Activated CD4-positive, alpha-beta T cell treated with anti-CD3 and anti-CD28 coated beads for 36 hours (primary cell): ENCODE measurements around the gene GPRC5D. TPM values are rescaled to one million over a fixed set of nuclear protein-coding genes. Genes with fewer than 3 reads are reported as not detected.

Source experiments
- ATAC-seq: fragments of 200-7000 bp; cut with Tn5 transposase; one replicate; pipeline ENCODE4 v1.10.0; 2021; ENCODE audit warnings: mild to moderate bottlenecking, moderate library complexity
- CTCF ChIA-PET: fragments of 350-600 bp; sonication (Branson Sonifier 250); formaldehyde crosslinking; loops from one replicate; lab custom pipeline; 2021; ENCODE audit warnings: antibody characterized with exemption; lab: Charles Lee
- POLR2A ChIA-PET: fragments of 350-600 bp; sonication (Branson Sonifier 250); formaldehyde crosslinking; loops from one replicate; lab custom pipeline; 2021; ENCODE audit warnings: antibody characterized with exemption, inconsistent platforms; lab: Charles Lee
- DNase-seq: peaks from one replicate; pipeline ENCODE4 v3.0.0-alpha.2; 2020
- H3K27ac Mint-ChIP-seq: one replicate; pipeline ENCODE4 v1.8.0; 2021; ENCODE audit warnings: mixed read lengths
- H3K27me3 Mint-ChIP-seq: one replicate; pipeline ENCODE4 v1.8.0; 2021; ENCODE audit warnings: mixed read lengths
- H3K36me3 Mint-ChIP-seq: one replicate; pipeline ENCODE4 v1.8.0; 2021; ENCODE audit warnings: low read depth, mixed read lengths
- H3K4me1 Mint-ChIP-seq: one replicate; pipeline ENCODE4 v1.8.0; 2021; ENCODE audit warnings: mixed read lengths
- H3K4me3 Mint-ChIP-seq: one replicate; pipeline ENCODE4 v1.8.0; 2021; ENCODE audit warnings: mild to moderate bottlenecking, moderate library complexity, mixed read lengths
- H3K9me3 Mint-ChIP-seq: one replicate; pipeline ENCODE4 v1.8.0; 2021; ENCODE audit warnings: low read depth, mixed read lengths
- intact Hi-C, 2 experiments: fragments of 100-400 bp; cut with DNase I in 1 of 2; cut with micrococcal nuclease in 1 of 2; formaldehyde crosslinking; loops; one replicate each; pipeline versions ENCODE4 v1.14.2 to v1.15.1; 2022 to 2024; cut with DNase I, micrococcal nuclease
- total RNA-seq, 2 experiments: library from RNA; stranded (reverse); gene quantifications; one replicate each; pipeline ENCODE4 v1.2.3, GENCODE V29; 2021

The GPRC5D gene
- total RNA-seq, 2 experiments from 2014 or later, result not detected

- H3K4me3 Mint-ChIP-seq, result no peak overlapping the region
- H3K9me3 Mint-ChIP-seq, result no peaks in the 10 kb centered on the region
- H3K36me3 Mint-ChIP-seq, result no peaks in the 10 kb centered on the region
- H3K27me3 Mint-ChIP-seq, result no peaks in the 10 kb centered on the region
- ChIA-PET CTCF (interaction anchor here (0.6 kb wide), 1 partner anchor 45 kb away, joined by 3 read pairs; no protein-coding TSS in a partner anchor), POLR2A (no interaction called here)
- intact Hi-C loops, result no loop called here
- no peaks in the 10 kb centered on the region for H3K4me1 Mint-ChIP-seq
- H3K27ac Mint-ChIP-seq, result no peak overlapping the region
- DNase-seq (no peak), ATAC-seq (no peak)
These were observed 3.1 kb upstream of the GPRC5D start for GRCh38 chr12:12954878-12955625.

- intact Hi-C loops, result no loop called here
- ChIA-PET POLR2A (no interaction called here), CTCF (interaction anchor here (0.6 to 0.8 kb wide), 2 partner anchors 270 to 778 kb away, joined by 3 read pairs; no protein-coding TSS in a partner anchor)
- no peak overlapping the region for H3K27ac Mint-ChIP-seq
- ATAC-seq (no peak), DNase-seq (no peak)
- no peaks in the 10 kb centered on the region for H3K27me3 Mint-ChIP-seq
- no peaks in the 10 kb centered on the region for H3K4me1 Mint-ChIP-seq
- H3K9me3 Mint-ChIP-seq, result no peaks in the 10 kb centered on the region
- H3K4me3 Mint-ChIP-seq, result no peak overlapping the region
- no peaks in the 10 kb centered on the region for H3K36me3 Mint-ChIP-seq
These were observed 2.4 kb upstream of the GPRC5D start for GRCh38 chr12:12954356-12954755.

- ATAC-seq, result no peak
These were observed 466 bp downstream of the GPRC5D start for GRCh38 chr12:12951504-12951903.

GRCh38 chr12:12947902-12948301 lies 4.1 kb downstream of the GPRC5D start:
- Mint-ChIP-seq H3K36me3 (no peaks in the 10 kb centered on the region), H3K4me3 (no peak overlapping the region), H3K27me3 (no peaks in the 10 kb centered on the region), H3K27ac (no peak overlapping the region), H3K9me3 (no peaks in the 10 kb centered on the region), H3K4me1 (peaks cover 5% of the 10 kb centered on the region)
- no peak for ATAC-seq
- DNase-seq, result no peak
- ChIA-PET CTCF (no interaction called here), POLR2A (no interaction called here)
- intact Hi-C loops, result no loop called here

More at GRCh38 chr12:12951504-12951903, 466 bp downstream of the GPRC5D start:
- intact Hi-C loops, result no loop called here
- H3K4me3 Mint-ChIP-seq, result no peak overlapping the region
- H3K4me1 Mint-ChIP-seq, result peaks cover 5% of the 10 kb centered on the region
- DNase-seq, result no peak
- ChIA-PET POLR2A (no interaction called here), CTCF (no interaction called here)
- H3K9me3 Mint-ChIP-seq, result no peaks in the 10 kb centered on the region
- no peaks in the 10 kb centered on the region for H3K27me3 Mint-ChIP-seq
- no peaks in the 10 kb centered on the region for H3K36me3 Mint-ChIP-seq
- H3K27ac Mint-ChIP-seq, result no peak overlapping the region

GRCh38 chr12:12946686-12947355 lies 5.1 kb downstream of the GPRC5D start:
- no peak for DNase-seq
- no peak overlapping the region for H3K27ac Mint-ChIP-seq
- ATAC-seq, result no peak
- peaks cover 5% of the 10 kb centered on the region for H3K4me1 Mint-ChIP-seq
- ChIA-PET CTCF (interaction anchor here (0.6 to 1.5 kb wide), 2 partner anchors 8 to 11 kb away, joined by 3 read pairs; no protein-coding TSS in a partner anchor), POLR2A (no interaction called here)
- no peaks in the 10 kb centered on the region for H3K36me3 Mint-ChIP-seq
- intact Hi-C loops, result no loop called here
- H3K4me3 Mint-ChIP-seq, result no peak overlapping the region
- no peaks in the 10 kb centered on the region for H3K27me3 Mint-ChIP-seq
- no peaks in the 10 kb centered on the region for H3K9me3 Mint-ChIP-seq

- H3K4me3 Mint-ChIP-seq, result no peak overlapping the region
These were observed 6.4 kb downstream of the GPRC5D start for GRCh38 chr12:12945591-12945990.

GRCh38 chr12:12943586-12944260 lies 8.2 kb downstream of the GPRC5D start:
- CTCF ChIA-PET, result no interaction called here
- no peak for DNase-seq
- no peaks in the 10 kb centered on the region for H3K27me3 Mint-ChIP-seq
- no peak for ATAC-seq
- intact Hi-C loops, result no loop called here
- H3K9me3 Mint-ChIP-seq, result no peaks in the 10 kb centered on the region
- no peak overlapping the region for H3K27ac Mint-ChIP-seq
- H3K36me3 Mint-ChIP-seq, result no peaks in the 10 kb centered on the region
- POLR2A ChIA-PET, result no interaction called here
- H3K4me3 Mint-ChIP-seq, result no peak overlapping the region
- H3K4me1 Mint-ChIP-seq, result peaks cover 5% of the 10 kb centered on the region

More at GRCh38 chr12:12945591-12945990, 6.4 kb downstream of the GPRC5D start:
- Mint-ChIP-seq H3K9me3 (no peaks in the 10 kb centered on the region), H3K36me3 (no peaks in the 10 kb centered on the region), H3K4me1 (peaks cover 5% of the 10 kb centered on the region), H3K27me3 (no peaks in the 10 kb centered on the region), H3K27ac (no peak overlapping the region)
- ATAC-seq, result no peak
- no peak for DNase-seq
- intact Hi-C loops, result no loop called here
- ChIA-PET CTCF (no interaction called here), POLR2A (no interaction called here)

GRCh38 chr12:12941450-12942350 lies 10.3 kb downstream of the GPRC5D start:
- no peak for ATAC-seq
- CTCF ChIA-PET, result interaction anchor here (0.5 to 1.3 kb wide), 5 partner anchors 28 to 315 kb away, joined by 3 to 4 read pairs (median 3); no protein-coding TSS in a partner anchor

GRCh38 chr12:12939888-12940287 lies 12.1 kb downstream of the GPRC5D start:
- CTCF ChIA-PET, result interaction anchor here (1.5 to 2.2 kb wide), 2 partner anchors 24 to 272 kb away, joined by 5 to 10 read pairs; no protein-coding TSS in a partner anchor
- intact Hi-C loops, result no loop called here
- no peak overlapping the region for H3K4me3 Mint-ChIP-seq

More at GRCh38 chr12:12941450-12942350, 10.3 kb downstream of the GPRC5D start:
- Mint-ChIP-seq H3K9me3 (no peaks in the 10 kb centered on the region), H3K36me3 (no peaks in the 10 kb centered on the region), H3K27me3 (no peaks in the 10 kb centered on the region), H3K4me1 (no peaks in the 10 kb centered on the region), H3K27ac (no peak overlapping the region), H3K4me3 (no peak overlapping the region)
- intact Hi-C loops, result no loop called here
- POLR2A ChIA-PET, result no interaction called here
- no peak for DNase-seq

GRCh38 chr12:12938541-12938940 lies 13.4 kb downstream of the GPRC5D start:
- Mint-ChIP-seq H3K27me3 (no peaks in the 10 kb centered on the region), H3K4me1 (no peaks in the 10 kb centered on the region), H3K4me3 (no peak overlapping the region), H3K27ac (no peak overlapping the region), H3K9me3 (no peaks in the 10 kb centered on the region), H3K36me3 (no peaks in the 10 kb centered on the region)
- CTCF ChIA-PET, result interaction anchor here (0.8 to 2.2 kb wide), 4 partner anchors 9 to 273 kb away, joined by 3 to 10 read pairs (median 4); no protein-coding TSS in a partner anchor
- POLR2A ChIA-PET, result no interaction called here
- ATAC-seq (no peak), DNase-seq (no peak)
- intact Hi-C loops, result no loop called here

More at GRCh38 chr12:12939888-12940287, 12.1 kb downstream of the GPRC5D start:
- ATAC-seq (no peak), DNase-seq (no peak)
- POLR2A ChIA-PET, result no interaction called here
- Mint-ChIP-seq H3K27ac (no peak overlapping the region), H3K36me3 (no peaks in the 10 kb centered on the region), H3K27me3 (no peaks in the 10 kb centered on the region), H3K4me1 (no peaks in the 10 kb centered on the region), H3K9me3 (no peaks in the 10 kb centered on the region)
